Astrocyte of the cerebellum (primary cell): ENCODE results near the gene CELF4.

Experiments
- DNase-seq: peaks from one replicate; pipeline ENCODE4 v3.0.0-alpha.2; 2011; ENCODE audit warnings: low read depth
- H3K4me3 ChIP-seq: 2 replicates; pipeline ENCODE4 v1.5.1; 2011; ENCODE audit warnings: mild to moderate bottlenecking, low read depth, low read length, moderate library complexity
- CTCF ChIP-seq: IDR thresholded peaks from 2 replicates; pipeline ENCODE4 v1.5.1; 2012; ENCODE audit warnings: low read length, low read depth, moderate library complexity, mild to moderate bottlenecking; ENCODE audit errors: missing control alignments
- in situ Hi-C: cut with HindIII; loops from 2 replicates; pipeline ENCODE4 v1.10.0; 2017; ENCODE audit warnings: low sequenced_read_pairs

The CELF4 gene

GRCh38 chr18:37481072-37481471 lies 84.5 kb downstream of the CELF4 start:
- in situ Hi-C loops, result loop anchor here (5.0 kb wide), 1 partner anchor 84 kb away; no protein-coding TSS in a partner anchor
- TF ChIP-seq CTCF, result no peak
- no peak overlapping the region for H3K4me3 ChIP-seq
- DNase-seq, result no peak

DNA sequence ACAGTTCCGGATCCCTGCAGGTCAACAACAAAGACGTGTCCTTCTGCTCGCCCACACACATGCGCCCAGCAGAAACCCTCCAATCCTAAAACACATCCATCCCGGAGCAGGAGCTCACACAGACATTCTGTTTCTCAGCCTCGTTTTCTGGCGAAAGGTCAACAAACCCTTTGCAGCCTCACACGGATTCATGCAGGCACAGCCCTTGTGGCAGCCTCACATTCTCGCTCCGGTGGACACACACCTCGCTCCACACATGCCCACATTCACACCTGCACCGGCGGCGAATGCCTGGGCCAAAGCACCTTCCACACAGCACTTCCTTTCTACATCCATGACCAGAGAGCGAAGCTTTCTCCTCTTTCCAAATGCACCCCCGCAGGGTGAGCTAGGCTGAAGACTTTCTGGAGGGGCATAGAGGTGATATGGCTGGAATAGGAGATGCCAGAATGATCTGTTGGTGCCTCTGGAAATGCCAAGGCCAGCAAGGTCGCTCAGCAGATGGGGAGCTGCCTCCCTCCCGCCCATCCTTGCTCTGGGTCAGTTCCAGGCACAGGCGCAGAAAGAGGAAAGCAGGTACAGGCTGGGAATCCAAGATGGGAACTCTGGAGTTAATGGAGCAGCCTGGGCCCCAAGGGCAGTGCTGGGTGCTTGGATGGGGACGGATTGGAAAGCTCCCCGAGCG lies 88.8 kb downstream of the CELF4 start:
- DNase-seq, result no peak
- no peak overlapping the region for H3K4me3 ChIP-seq
- no peak for TF ChIP-seq CTCF
- in situ Hi-C loops, result no loop called here

- TF ChIP-seq CTCF, result peak; percentile 23
- no peak overlapping the region for H3K4me3 ChIP-seq
- in situ Hi-C loops, result no loop called here
- no peak for DNase-seq
Measured at GRCh38 chr18:37476182-37476581, 89.4 kb downstream of the CELF4 start.

DNA sequence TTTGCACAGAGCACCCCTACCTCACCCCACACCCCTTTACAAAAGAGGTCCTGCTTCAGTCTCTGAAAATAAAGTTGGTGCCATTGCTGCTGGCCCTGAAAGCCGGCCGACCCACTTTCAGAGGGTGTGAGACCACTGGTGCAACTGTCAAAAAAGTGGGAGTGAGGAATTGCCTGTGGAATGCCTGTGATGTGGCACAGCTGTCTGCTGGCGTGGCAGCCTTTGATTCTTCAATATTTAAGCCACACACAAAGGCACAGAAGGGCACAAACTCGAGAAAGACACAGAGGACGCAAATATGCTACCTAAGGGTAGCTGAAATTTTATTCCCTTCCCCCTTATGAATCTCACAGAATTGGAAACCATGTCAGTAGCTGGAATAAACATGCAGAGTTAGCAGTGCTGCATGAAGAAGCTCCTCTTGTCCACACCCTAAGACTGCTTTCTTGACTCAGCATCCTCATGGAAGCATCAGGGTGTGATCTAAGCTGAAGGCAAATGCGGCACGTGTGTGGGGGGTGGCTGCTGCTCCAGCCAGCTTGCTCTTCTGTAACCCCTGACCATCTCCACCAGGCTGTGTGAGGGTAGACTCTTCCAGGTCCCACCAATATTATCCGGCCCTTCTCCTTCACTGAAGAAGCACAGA lies 92.3 kb downstream of the CELF4 start:
- DNase-seq, result no peak
- no peak for TF ChIP-seq CTCF
- in situ Hi-C loops, result no loop called here

GRCh38 chr18:37471637-37472036 lies 94.0 kb downstream of the CELF4 start:
- no peak overlapping the region for H3K4me3 ChIP-seq
- no peak for TF ChIP-seq CTCF
- in situ Hi-C loops, result no loop called here
- no peak for DNase-seq

More for the DNA sequence above, 92.3 kb downstream of the CELF4 start:
- H3K4me3 ChIP-seq, result no peak overlapping the region

DNA sequence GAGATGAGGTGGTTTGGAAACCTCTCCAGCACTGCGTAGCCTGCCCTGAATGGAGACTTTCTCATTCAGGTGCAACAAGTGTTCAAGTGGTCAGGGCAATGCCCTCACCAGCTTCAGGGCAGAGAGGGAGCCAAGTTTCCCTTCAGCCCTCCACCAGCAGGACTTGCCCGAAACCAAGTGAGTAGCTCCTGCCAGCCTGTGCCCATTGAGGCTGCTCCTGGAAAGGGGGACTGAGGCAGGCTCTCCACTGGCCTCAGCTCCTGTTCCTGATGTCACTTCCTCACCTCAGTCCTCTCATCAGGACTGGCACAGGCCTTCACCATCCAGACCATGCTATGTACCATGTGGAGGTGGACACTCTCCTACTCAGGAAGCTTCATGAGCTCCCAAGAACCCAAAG lies 94.6 kb downstream of the CELF4 start:
- no peak overlapping the region for H3K4me3 ChIP-seq
- TF ChIP-seq CTCF, result no peak
- DNase-seq, result no peak
- in situ Hi-C loops, result no loop called here
